ENCODE data around the gene GZMM. TPM values are rescaled to one million over a fixed set of nuclear protein-coding genes. Genes with fewer than 3 reads are reported as not detected.

The GZMM gene
- total RNA-seq, 1 experiment from 2014 or later, result 0.59 TPM

- ChIA-PET POLR2A (interaction anchor here (0.5 to 1.8 kb wide), 4 partner anchors 15 to 451 kb away, joined by 4 to 9 read pairs (median 7); no protein-coding TSS in a partner anchor), RAD21 (ENCODE audit: low non-redundant PET in 1 of 2, low total read pairs in 2 of 2, uncharacterized antibody in 2 of 2, unreplicated experiment in 2 of 2) (no interaction called here), CTCF (interaction anchor here (0.9 to 1.9 kb wide), 4 partner anchors 13 to 61 kb away, joined by 3 to 5 read pairs (median 4); no protein-coding TSS in a partner anchor)
- TF ChIP-seq SRF (IDR thresholded peaks at IDR 0.05; ENCODE audit: low read depth), result no peak
- TF ChIP-seq CTCF (IDR thresholded peaks at IDR 0.05 in 2 of 3, conservative IDR thresholded peaks at IDR 0.05 in 1 of 3; ENCODE audit: borderline replicate concordance in 1 of 3, insufficient read depth in 1 of 3, low read depth in 2 of 3, low read length in 2 of 3), result no peak
- TF ChIP-seq SP1 (IDR thresholded peaks at IDR 0.05; ENCODE audit: low read depth), result no peak; the same call in 1 of the 2 replicates
- no peak for TF ChIP-seq ZBTB33 (IDR thresholded peaks at IDR 0.05; ENCODE audit: extremely low read depth, insufficient replicate concordance, low read length)
- no peak for TF ChIP-seq CBX3 (IDR thresholded peaks at IDR 0.05; ENCODE audit: low read depth)
- no peak for TF ChIP-seq YY1 (IDR thresholded peaks at IDR 0.05; ENCODE audit: extremely low read depth, insufficient replicate concordance, low read depth, low read length)
- Histone ChIP-seq H3K4me1 (ENCODE audit: control insufficient read depth in 1 of 2, insufficient read depth in 2 of 2, low read length in 2 of 2) (peaks cover 4 to 34% of the 10 kb centered on the region in 2 experiments; a peak in 3 of 4 replicates), H3K4me2 (ENCODE audit: low read length) (peak overlapping the region; percentile 97), H3K27me3 (ENCODE audit: insufficient read depth, low read length) (no peaks in the 10 kb centered on the region), H3K79me2 (ENCODE audit: insufficient read depth, low read length) (peaks cover 42% of the 10 kb centered on the region), H4K20me1 (ENCODE audit: insufficient read depth) (peaks cover 6% of the 10 kb centered on the region; the same call in 1 of the 2 replicates), H3K27ac (ENCODE audit: low read depth, low read length) (peak overlapping the region; percentile 97), H3K9me3 (ENCODE audit: control insufficient read depth in 1 of 2, insufficient read depth in 1 of 2, low read depth in 1 of 2, low read length in 2 of 2) (no peaks in the 10 kb centered on the region), H3K4me3 (replicated peaks in 1 of 2; ENCODE audit: low read depth in 1 of 2, low read length in 2 of 2) (peak overlapping the region; percentile 71 to 96), H3K36me3 (ENCODE audit: control insufficient read depth in 1 of 2, insufficient read depth in 2 of 2, low read length in 2 of 2) (peaks cover 0 to 9% of the 10 kb centered on the region in 2 experiments; a peak in 1 of 4 replicates), H3K9ac (ENCODE audit: low read length) (peak overlapping the region; percentile 100), H2AFZ (ENCODE audit: low read depth, low read length, poor library complexity, severe bottlenecking) (no peak overlapping the region), H3K9me2 (ENCODE audit: insufficient read depth) (no peaks in the 10 kb centered on the region)
- ATAC-seq, result peak; percentile 37
- intact Hi-C loops (cut with micrococcal nuclease), result loop anchor here (1.0 kb wide), 1 partner anchor 36 kb away; no protein-coding TSS in a partner anchor
- BruUV-seq (replicated peaks), result TSS peak; percentile 89
- DNase-seq (ENCODE audit: low read depth, low spot score), result no peak
Observed at GRCh38 chr19:571566-571974, 27.7 kb downstream of the GZMM start.

All from HCT116 (cell line).